Omental fat pad (tissue), 4 donors: ENCODE results near the gene B9D1. TPM values are rescaled to one million over a fixed set of nuclear protein-coding genes. Genes with fewer than 3 reads are reported as not detected.
A peak's percentile ranks its signal among the peaks of the same experiment; 100 is the strongest.

Experiments
- ATAC-seq: fragments of 150-250 bp; one replicate; pipeline ENCODE4 v1.9.1; 2016; ENCODE audit warnings: mild to moderate bottlenecking, moderate library complexity; ENCODE audit not compliant: low FRiP score
- DNase-seq: peaks from one replicate; pipeline ENCODE4 v3.0.0-alpha.2; 2019; ENCODE audit warnings: low spot score
- CTCF ChIP-seq, 3 donors: fragments of 450-650 bp; IDR thresholded peaks; one replicate each; pipeline ENCODE4 v1.5.1; 2016 to 2017; ENCODE audit warnings: antibody characterized with exemption in 3 of 3, mild to moderate bottlenecking in 3 of 3, moderate library complexity in 2 of 3
- total RNA-seq, 4 donors: library from RNA; depleted of rRNA; stranded (reverse); fragments of >200 nt; gene quantifications; one replicate each; pipeline ENCODE4 v1.1.0, GENCODE V29; 2016

B9D1 gene
- total RNA-seq: 10 to 100 TPM in 3 of 4 donors, 1 to 10 TPM in 1; 8.0 to 27.4 (median 18.3) TPM

GRCh38 chr17:19362277-19363113 lies at the start of gene B9D1:
Gene B9D1 (minus strand): TSS chr17:19362723. CDS start chr17:19362569, 154 bp downstream.
- ATAC-seq (peak; percentile 90), DNase-seq (peak; percentile 84)
- TF ChIP-seq CTCF (IDR thresholded peaks at IDR 0.05): peak in 2 of 3 donors; percentile 32 to 89

GRCh38 chr17:19411631-19412030 lies 49.1 kb upstream of the B9D1 start:
- TF ChIP-seq CTCF (IDR thresholded peaks at IDR 0.05): no peak
- DNase-seq (no peak), ATAC-seq (no peak)

- ATAC-seq: no peak
- DNase-seq: no peak
- no peak for TF ChIP-seq CTCF (IDR thresholded peaks at IDR 0.05)
Measured at GRCh38 chr17:19410875-19411620, 48.5 kb upstream of the B9D1 start, which contains the start of gene RNF112. Gene RNF112 (plus strand): TSS chr17:19411232. CDS start chr17:19411409, 177 bp downstream.

- no peak for TF ChIP-seq CTCF (IDR thresholded peaks at IDR 0.05)
- DNase-seq (no peak), ATAC-seq (no peak)
Measured at GRCh38 chr17:19410091-19410490, 47.6 kb upstream of the B9D1 start.

GRCh38 chr17:19409509-19409908 lies 47.0 kb upstream of the B9D1 start:
- ATAC-seq: no peak
- no peak for TF ChIP-seq CTCF (IDR thresholded peaks at IDR 0.05)
- no peak for DNase-seq

- TF ChIP-seq CTCF (IDR thresholded peaks at IDR 0.05): no peak
- DNase-seq (no peak), ATAC-seq (no peak)
Measured at GRCh38 chr17:19409066-19409465, 46.5 kb upstream of the B9D1 start.
